Left forelimb (tissue), 1 donor: ENCODE results near the gene KY.
"Not testable (repeated sequence)": the region's sequence is repeated elsewhere in the genome, so short reads cannot be mapped to it uniquely, and the experiment has no call there.

ENCODE experiments used
- DNase-seq: peaks from one replicate; pipeline ENCODE4 v3.0.0-alpha.2; 2018; ENCODE audit warnings: low spot score

Gene KY

GRCh38 chr3:134601539-134602439 lies 49.0 kb downstream of the KY start:
- peak; percentile 59 for DNase-seq

GRCh38 chr3:134600685-134601463 lies 49.9 kb downstream of the KY start:
- DNase-seq: peak; percentile 84

GRCh38 chr3:134600206-134600605 lies 50.6 kb downstream of the KY start:
- no peak for DNase-seq

GRCh38 chr3:134598763-134599545 lies 51.9 kb downstream of the KY start:
- no peak for DNase-seq

GRCh38 chr3:134597390-134597970 lies 53.3 kb downstream of the KY start:
- DNase-seq: no peak

- not testable (repeated sequence) for DNase-seq
These were observed 55.8 kb downstream of the KY start for GRCh38 chr3:134594986-134595385.

- DNase-seq: no peak
These were observed 56.5 kb downstream of the KY start for GRCh38 chr3:134594331-134594741.

- no peak for DNase-seq
These were observed 58.0 kb downstream of the KY start for GRCh38 chr3:134592806-134593205.

- no peak for DNase-seq
These were observed 60.1 kb downstream of the KY start for GRCh38 chr3:134590766-134591165.

GRCh38 chr3:134579141-134579665 lies 71.6 kb downstream of the KY start:
- DNase-seq: no peak

- DNase-seq: no peak
These were observed 74.0 kb downstream of the KY start for GRCh38 chr3:134576831-134577230.

- no peak for DNase-seq
These were observed 74.4 kb downstream of the KY start for GRCh38 chr3:134576426-134576825.

- not testable (repeated sequence) for DNase-seq
These were observed 80.9 kb downstream of the KY start for GRCh38 chr3:134569899-134570298.

GRCh38 chr3:134568790-134569189 lies 82.0 kb downstream of the KY start:
- no peak for DNase-seq

GRCh38 chr3:134567605-134568004 lies 83.2 kb downstream of the KY start:
- no peak for DNase-seq

- no peak for DNase-seq
These were observed 85.8 kb downstream of the KY start for GRCh38 chr3:134564991-134565390.

GRCh38 chr3:134563601-134564000 lies 87.2 kb downstream of the KY start:
- no peak for DNase-seq

- DNase-seq: no peak
These were observed 88.8 kb downstream of the KY start for GRCh38 chr3:134562055-134562454.

GRCh38 chr3:134559591-134559990 lies 91.2 kb downstream of the KY start:
- no peak for DNase-seq
